Measurements from ENCODE around the gene HMGB2. TPM values are rescaled to one million over a fixed set of nuclear protein-coding genes. Genes with fewer than 3 reads are reported as not detected.

HMGB2 gene
- total RNA-seq, 1 experiment from 2014 or later: 326 TPM

GRCh38 chr4:173293663-173294062 lies 40.5 kb downstream of the HMGB2 start:
- peaks cover 14% of the 10 kb centered on the region for H3K4me1 Mint-ChIP-seq (ENCODE audit: low read depth, unreplicated experiment)
- Histone ChIP-seq H3K36me3 (ENCODE audit: control insufficient read depth, insufficient read depth, low read length) (no peaks in the 10 kb centered on the region), H3K4me3 (ENCODE audit: low read depth, low read length) (no peak overlapping the region), H3K4me1 (peaks cover 17% of the 10 kb centered on the region), H3K9me3 (no peaks in the 10 kb centered on the region), H3K27me3 (replicated peaks; ENCODE audit: control insufficient read depth, insufficient read depth, low read length) (no peaks in the 10 kb centered on the region)
- H3K9me3 Mint-ChIP-seq (ENCODE audit: unreplicated experiment): no peaks in the 10 kb centered on the region
- TF ChIP-seq, protein P1, sequence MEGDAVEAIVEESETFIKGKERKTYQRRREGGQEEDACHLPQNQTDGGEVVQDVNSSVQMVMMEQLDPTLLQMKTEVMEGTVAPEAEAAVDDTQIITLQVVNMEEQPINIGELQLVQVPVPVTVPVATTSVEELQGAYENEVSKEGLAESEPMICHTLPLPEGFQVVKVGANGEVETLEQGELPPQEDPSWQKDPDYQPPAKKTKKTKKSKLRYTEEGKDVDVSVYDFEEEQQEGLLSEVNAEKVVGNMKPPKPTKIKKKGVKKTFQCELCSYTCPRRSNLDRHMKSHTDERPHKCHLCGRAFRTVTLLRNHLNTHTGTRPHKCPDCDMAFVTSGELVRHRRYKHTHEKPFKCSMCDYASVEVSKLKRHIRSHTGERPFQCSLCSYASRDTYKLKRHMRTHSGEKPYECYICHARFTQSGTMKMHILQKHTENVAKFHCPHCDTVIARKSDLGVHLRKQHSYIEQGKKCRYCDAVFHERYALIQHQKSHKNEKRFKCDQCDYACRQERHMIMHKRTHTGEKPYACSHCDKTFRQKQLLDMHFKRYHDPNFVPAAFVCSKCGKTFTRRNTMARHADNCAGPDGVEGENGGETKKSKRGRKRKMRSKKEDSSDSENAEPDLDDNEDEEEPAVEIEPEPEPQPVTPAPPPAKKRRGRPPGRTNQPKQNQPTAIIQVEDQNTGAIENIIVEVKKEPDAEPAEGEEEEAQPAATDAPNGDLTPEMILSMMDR (IDR thresholded peaks at IDR 0.05; ENCODE audit: insufficient read depth in 1 of 2, low read depth in 1 of 2, low read length in 1 of 2, severe bottlenecking in 1 of 2, unreplicated experiment in 1 of 2): no peak
- CTCF ChIA-PET: no interaction called here
- no TSS peak for BruUV-seq (replicated peaks)
- H3K27me3 Mint-ChIP-seq (ENCODE audit: insufficient read depth, unreplicated experiment): no peaks in the 10 kb centered on the region
- H3K36me3 Mint-ChIP-seq (ENCODE audit: insufficient read depth, unreplicated experiment): no peaks in the 10 kb centered on the region
- intact Hi-C loops (cut with micrococcal nuclease; ENCODE audit: unreplicated experiment): no loop called here
- H3K4me3 Mint-ChIP-seq (ENCODE audit: unreplicated experiment): no peak overlapping the region
- no peak overlapping the region for H3K27ac Mint-ChIP-seq (ENCODE audit: unreplicated experiment)
- POLR2A ChIA-PET: no interaction called here
- DNase-seq: no peak

GRCh38 chr4:173291899-173292298 lies 42.3 kb downstream of the HMGB2 start:
- H3K9me3 ChIP-seq: no peaks in the 10 kb centered on the region
- Mint-ChIP-seq H3K4me1 (ENCODE audit: low read depth, unreplicated experiment) (peaks cover 20% of the 10 kb centered on the region), H3K36me3 (ENCODE audit: insufficient read depth, unreplicated experiment) (no peaks in the 10 kb centered on the region), H3K9me3 (ENCODE audit: unreplicated experiment) (no peaks in the 10 kb centered on the region), H3K27me3 (ENCODE audit: insufficient read depth, unreplicated experiment) (no peaks in the 10 kb centered on the region), H3K27ac (ENCODE audit: unreplicated experiment) (no peak overlapping the region), H3K4me3 (ENCODE audit: unreplicated experiment) (no peak overlapping the region)
- H3K36me3 ChIP-seq (ENCODE audit: control insufficient read depth, insufficient read depth, low read length): no peaks in the 10 kb centered on the region
- ChIA-PET POLR2A (interaction anchor here (0.7 kb wide), 1 partner anchor 115 kb away, joined by 5 read pairs; no protein-coding TSS in a partner anchor), CTCF (interaction anchor here (1.2 kb wide), 1 partner anchor 128 kb away, joined by 3 read pairs; no protein-coding TSS in a partner anchor)
- TF ChIP-seq, protein P1 (IDR thresholded peaks at IDR 0.05; ENCODE audit: insufficient read depth in 1 of 2, low read depth in 1 of 2, low read length in 1 of 2, severe bottlenecking in 1 of 2, unreplicated experiment in 1 of 2): no peak
- H3K4me3 ChIP-seq (ENCODE audit: low read depth, low read length): no peak overlapping the region
- intact Hi-C loops (cut with micrococcal nuclease; ENCODE audit: unreplicated experiment): no loop called here
- no peak for DNase-seq
- H3K4me1 ChIP-seq: peaks cover 17% of the 10 kb centered on the region
- no peaks in the 10 kb centered on the region for H3K27me3 ChIP-seq (replicated peaks; ENCODE audit: control insufficient read depth, insufficient read depth, low read length)
- BruUV-seq (replicated peaks): no TSS peak

DNA sequence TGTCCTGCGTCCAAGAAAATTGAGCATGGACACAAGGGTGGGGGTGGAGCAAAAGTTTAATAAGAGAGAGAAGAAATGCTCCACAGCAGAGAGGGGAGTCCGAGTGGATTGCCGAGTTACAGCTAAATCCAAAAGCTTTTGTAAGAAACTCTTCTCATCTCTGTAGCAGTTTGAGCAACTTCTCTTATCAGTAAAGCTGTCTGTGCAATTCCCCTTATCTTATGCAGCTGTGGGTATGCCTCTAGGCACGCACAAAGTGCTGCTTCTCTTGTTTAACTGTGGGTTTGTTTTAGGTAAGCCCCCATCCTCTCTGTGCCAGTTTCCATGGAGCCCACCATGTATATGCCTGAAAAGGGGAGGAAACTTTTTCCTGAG lies 44.8 kb downstream of the HMGB2 start:
- TF ChIP-seq, protein P1 (IDR thresholded peaks at IDR 0.05; ENCODE audit: insufficient read depth in 1 of 2, low read depth in 1 of 2, low read length in 1 of 2, severe bottlenecking in 1 of 2, unreplicated experiment in 1 of 2): no peak
- ChIA-PET POLR2A (no interaction called here), CTCF (interaction anchor here (1.1 to 1.2 kb wide), 2 partner anchors 12 to 131 kb away, joined by 7 to 8 read pairs; no protein-coding TSS in a partner anchor)
- Histone ChIP-seq H3K27me3 (replicated peaks; ENCODE audit: control insufficient read depth, insufficient read depth, low read length) (no peaks in the 10 kb centered on the region), H3K9me3 (peaks cover 12% of the 10 kb centered on the region), H3K36me3 (ENCODE audit: control insufficient read depth, insufficient read depth, low read length) (no peaks in the 10 kb centered on the region), H3K4me3 (ENCODE audit: low read depth, low read length) (peak overlapping the region; percentile 18; the same call in 1 of the 2 replicates), H3K4me1 (peaks cover 17% of the 10 kb centered on the region)
- intact Hi-C loops (cut with micrococcal nuclease; ENCODE audit: unreplicated experiment): loop anchor here (1.0 to 2.0 kb wide), 2 partner anchors 28 to 71 kb away; no protein-coding TSS in a partner anchor
- Mint-ChIP-seq H3K27ac (ENCODE audit: unreplicated experiment) (peak overlapping the region; percentile 42), H3K27me3 (ENCODE audit: insufficient read depth, unreplicated experiment) (no peaks in the 10 kb centered on the region), H3K4me1 (ENCODE audit: low read depth, unreplicated experiment) (peaks cover 20% of the 10 kb centered on the region), H3K9me3 (ENCODE audit: unreplicated experiment) (no peaks in the 10 kb centered on the region), H3K4me3 (ENCODE audit: unreplicated experiment) (peak overlapping the region; percentile 62), H3K36me3 (ENCODE audit: insufficient read depth, unreplicated experiment) (no peaks in the 10 kb centered on the region)
- peak in 1 of 2 experiments; percentile 27 for DNase-seq
- BruUV-seq (replicated peaks): no TSS peak

Measured in Caco-2 (cell line).